Endothelial cell (in vitro differentiated cells): Measurements from ENCODE around the gene FIG4. TPM values are rescaled to one million over a fixed set of nuclear protein-coding genes. Genes with fewer than 3 reads are reported as not detected.

Experiments used
- DNase-seq: peaks from one replicate; pipeline ENCODE4 v3.0.0; 2021; ENCODE audit warnings: low spot score
- H3K27ac Mint-ChIP-seq: one replicate; pipeline ENCODE4 v1.8.0; 2021; ENCODE audit warnings: mixed read lengths, inconsistent platforms; ENCODE audit not compliant: unreplicated experiment
- H3K27me3 Mint-ChIP-seq: one replicate; pipeline ENCODE4 v1.8.0; 2021; ENCODE audit warnings: mild to moderate bottlenecking, moderate library complexity, mixed read lengths, inconsistent platforms; ENCODE audit not compliant: unreplicated experiment
- H3K36me3 Mint-ChIP-seq: one replicate; pipeline ENCODE4 v1.8.0; 2021; ENCODE audit warnings: mild to moderate bottlenecking, low read depth, mixed read lengths, inconsistent platforms; ENCODE audit not compliant: unreplicated experiment
- H3K4me1 Mint-ChIP-seq: one replicate; pipeline ENCODE4 v1.8.0; 2021; ENCODE audit warnings: mild to moderate bottlenecking, mixed read lengths, inconsistent platforms; ENCODE audit not compliant: unreplicated experiment
- H3K4me3 Mint-ChIP-seq: one replicate; pipeline ENCODE4 v1.8.0; 2021; ENCODE audit warnings: mild to moderate bottlenecking, mixed read lengths, inconsistent platforms; ENCODE audit not compliant: unreplicated experiment
- H3K9me3 Mint-ChIP-seq: one replicate; pipeline ENCODE4 v1.8.0; 2021; ENCODE audit warnings: mixed read lengths, inconsistent platforms; ENCODE audit not compliant: unreplicated experiment
- CTCF ChIP-seq: fragments of 200-600 bp; sonication (generic); IDR thresholded peaks from one replicate; pipeline ENCODE4 v1.5.0; 2021; ENCODE audit warnings: antibody characterized with exemption; ENCODE audit not compliant: unreplicated experiment
- total RNA-seq: library from RNA; stranded (reverse); fragmentation: NEBNext Ultra II Directional; extraction: Animal tissue kit (Norgen Biotek cat#: 25700); gene quantifications from one replicate; pipeline ENCODE4 v1.2.1, GENCODE V29; 2021; ENCODE audit not compliant: unreplicated experiment

FIG4 gene
- total RNA-seq, 1 donor from 2014 or later = 9.2 TPM

GRCh38 chr6:109736273-109737025 is 45.4 kb downstream of the FIG4 start:
- Mint-ChIP-seq H3K27me3 (no peaks in the 10 kb centered on the region), H3K27ac (no peak overlapping the region), H3K4me3 (no peak overlapping the region), H3K4me1 (peaks cover 4% of the 10 kb centered on the region), H3K9me3 (no peaks in the 10 kb centered on the region), H3K36me3 (peaks cover 15% of the 10 kb centered on the region)
- TF ChIP-seq CTCF = no peak
- DNase-seq = no peak

- H3K9me3 Mint-ChIP-seq = no peaks in the 10 kb centered on the region
- no peak for DNase-seq
- H3K27ac Mint-ChIP-seq = no peak overlapping the region
- peaks cover 15% of the 10 kb centered on the region for H3K36me3 Mint-ChIP-seq
- TF ChIP-seq CTCF = no peak
- peaks cover 4% of the 10 kb centered on the region for H3K4me1 Mint-ChIP-seq
- H3K4me3 Mint-ChIP-seq = no peak overlapping the region
- H3K27me3 Mint-ChIP-seq = no peaks in the 10 kb centered on the region
These were observed 47.2 kb downstream of the FIG4 start for GRCh38 chr6:109738255-109738654.

GRCh38 chr6:109738667-109739066 is 47.6 kb downstream of the FIG4 start:
- Mint-ChIP-seq H3K27ac (no peak overlapping the region), H3K4me3 (no peak overlapping the region), H3K27me3 (no peaks in the 10 kb centered on the region), H3K36me3 (peaks cover 15% of the 10 kb centered on the region), H3K4me1 (peaks cover 4% of the 10 kb centered on the region), H3K9me3 (no peaks in the 10 kb centered on the region)
- no peak for TF ChIP-seq CTCF
- no peak for DNase-seq

- no peak for TF ChIP-seq CTCF
- no peak for DNase-seq
- peak overlapping the region; percentile 28 for H3K4me3 Mint-ChIP-seq
- no peak overlapping the region for H3K27ac Mint-ChIP-seq
- peaks cover 4% of the 10 kb centered on the region for H3K4me1 Mint-ChIP-seq
- H3K27me3 Mint-ChIP-seq = no peaks in the 10 kb centered on the region
- H3K9me3 Mint-ChIP-seq = no peaks in the 10 kb centered on the region
- peaks cover 15% of the 10 kb centered on the region for H3K36me3 Mint-ChIP-seq
These were observed 48.6 kb downstream of the FIG4 start for GRCh38 chr6:109739686-109740085.

GRCh38 chr6:109740787-109741186 is 49.7 kb downstream of the FIG4 start:
- H3K27me3 Mint-ChIP-seq = no peaks in the 10 kb centered on the region

More at GRCh38 chr6:109740787-109741186, 49.7 kb downstream of the FIG4 start:
- peaks cover 15% of the 10 kb centered on the region for H3K36me3 Mint-ChIP-seq
- peaks cover 4% of the 10 kb centered on the region for H3K4me1 Mint-ChIP-seq
- no peak overlapping the region for H3K27ac Mint-ChIP-seq
- DNase-seq = no peak
- no peak for TF ChIP-seq CTCF
- no peaks in the 10 kb centered on the region for H3K9me3 Mint-ChIP-seq
- H3K4me3 Mint-ChIP-seq = peak overlapping the region; percentile 70
